CD4-positive, alpha-beta T cell treated with Interleukin-15 for 4 hours (primary cell): ENCODE data around the gene UBXN4.
"Not testable (repeated sequence)": the region's sequence is repeated elsewhere in the genome, so short reads cannot be mapped to it uniquely, and the experiment has no call there.

Source experiments
- DNase-seq: peaks from one replicate; pipeline ENCODE4 v3.0.0-alpha.2; 2020; ENCODE audit warnings: low spot score

UBXN4 gene

DNA sequence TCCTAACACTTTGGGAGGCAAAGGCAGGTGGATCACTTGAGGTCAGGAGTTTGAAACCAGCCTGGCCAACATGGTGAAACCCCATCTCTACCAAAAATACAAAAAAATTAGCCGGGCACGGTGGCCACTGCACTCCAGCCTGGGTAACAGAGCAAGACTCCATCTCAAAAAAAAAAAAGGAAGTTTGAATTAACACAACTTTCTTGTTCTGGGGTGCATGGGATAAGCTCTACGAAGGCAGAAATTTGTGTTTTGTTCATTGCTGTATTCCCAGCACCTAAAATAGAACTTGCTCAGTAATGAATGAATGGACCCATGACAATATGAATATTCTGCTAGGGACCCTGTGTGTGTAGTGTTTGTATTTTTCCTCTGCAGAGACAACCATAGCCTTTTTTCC lies 66.2 kb downstream of the UBXN4 start:
- DNase-seq: not testable (repeated sequence)

DNA sequence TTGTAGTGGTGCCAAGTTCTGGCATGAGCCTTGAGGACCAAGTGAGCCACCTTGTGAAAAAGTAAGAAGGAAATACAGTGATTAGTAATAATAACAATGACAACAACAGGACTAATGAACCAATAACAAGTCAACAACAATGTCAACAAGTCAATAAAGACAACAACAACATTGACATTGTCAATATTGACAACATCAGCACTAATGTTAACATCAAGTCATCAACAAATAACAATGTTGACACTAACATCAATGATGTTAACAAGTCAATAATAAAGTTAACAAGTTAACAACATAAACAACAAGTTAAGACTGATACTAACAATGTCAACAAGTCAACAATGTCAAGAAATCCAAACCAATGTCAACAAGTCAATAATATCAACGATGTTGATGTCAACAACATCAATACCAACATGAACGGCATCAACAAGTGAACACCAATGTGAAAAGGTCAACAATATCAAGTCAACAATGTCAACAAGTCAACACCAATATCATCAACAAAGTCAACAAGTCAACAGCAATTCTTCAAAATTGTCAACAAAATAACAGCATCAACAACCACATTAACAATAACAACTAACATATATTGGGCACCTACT lies 71.4 kb downstream of the UBXN4 start:
- no peak for DNase-seq

DNA sequence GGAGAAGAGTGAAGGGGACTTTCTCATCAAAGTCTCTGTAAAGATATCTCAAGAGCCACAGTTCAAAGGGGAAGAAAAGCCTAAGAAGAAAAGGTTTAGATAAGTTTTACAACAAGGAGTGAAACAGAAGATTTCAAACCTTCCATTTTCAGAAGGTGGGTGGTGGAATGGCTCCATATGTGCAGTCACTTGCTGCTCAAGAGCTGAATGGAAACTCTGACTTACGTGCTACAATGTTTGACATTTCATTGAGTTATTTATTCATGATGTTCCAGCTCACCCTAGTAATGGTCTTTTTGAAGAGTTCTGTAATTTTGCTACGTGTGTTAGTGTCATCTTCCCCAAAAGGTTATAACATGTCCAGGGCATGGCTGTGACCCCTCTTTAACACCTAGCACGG lies 73.6 kb downstream of the UBXN4 start:
- no peak for DNase-seq

DNA sequence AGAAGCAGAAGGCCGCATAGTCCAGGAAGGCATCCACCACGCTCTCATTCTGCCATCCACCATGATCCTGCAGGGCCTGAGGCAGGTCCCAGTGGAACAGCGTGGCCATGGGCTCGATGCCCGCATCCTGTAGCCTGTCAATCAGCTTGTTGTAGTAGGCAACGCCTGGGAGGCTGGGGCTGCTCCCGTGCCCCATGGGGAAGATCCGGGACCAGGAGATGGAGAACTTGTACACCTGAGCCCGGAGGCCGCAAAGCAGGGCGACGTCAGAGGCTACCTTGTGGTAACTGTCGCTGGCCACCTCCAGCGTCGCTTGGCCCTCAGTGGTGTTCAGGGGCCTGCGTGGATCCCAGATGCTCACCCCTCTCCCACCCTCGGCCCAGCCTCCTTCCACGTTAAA lies 75.8 kb downstream of the UBXN4 start:
- no peak for DNase-seq

DNA sequence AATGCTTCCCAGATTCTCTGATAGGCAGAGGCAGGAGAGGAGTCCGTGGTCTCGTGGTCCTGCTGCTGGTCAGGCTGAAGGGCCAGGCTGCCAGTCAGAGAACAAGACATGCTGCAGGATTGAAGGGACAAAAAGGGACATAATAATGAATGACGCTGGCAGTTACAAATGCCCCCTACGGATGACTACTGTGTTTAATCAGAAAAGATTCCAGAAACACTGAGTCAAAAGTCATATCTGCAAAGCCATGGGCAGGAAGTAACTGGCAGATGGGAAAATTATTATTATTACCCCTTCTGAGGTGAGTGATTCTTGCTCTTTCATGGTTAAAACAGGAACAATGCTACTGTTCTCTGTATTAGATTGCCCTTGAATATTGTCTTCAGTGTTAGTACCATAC lies 76.3 kb downstream of the UBXN4 start:
- no peak for DNase-seq

DNA sequence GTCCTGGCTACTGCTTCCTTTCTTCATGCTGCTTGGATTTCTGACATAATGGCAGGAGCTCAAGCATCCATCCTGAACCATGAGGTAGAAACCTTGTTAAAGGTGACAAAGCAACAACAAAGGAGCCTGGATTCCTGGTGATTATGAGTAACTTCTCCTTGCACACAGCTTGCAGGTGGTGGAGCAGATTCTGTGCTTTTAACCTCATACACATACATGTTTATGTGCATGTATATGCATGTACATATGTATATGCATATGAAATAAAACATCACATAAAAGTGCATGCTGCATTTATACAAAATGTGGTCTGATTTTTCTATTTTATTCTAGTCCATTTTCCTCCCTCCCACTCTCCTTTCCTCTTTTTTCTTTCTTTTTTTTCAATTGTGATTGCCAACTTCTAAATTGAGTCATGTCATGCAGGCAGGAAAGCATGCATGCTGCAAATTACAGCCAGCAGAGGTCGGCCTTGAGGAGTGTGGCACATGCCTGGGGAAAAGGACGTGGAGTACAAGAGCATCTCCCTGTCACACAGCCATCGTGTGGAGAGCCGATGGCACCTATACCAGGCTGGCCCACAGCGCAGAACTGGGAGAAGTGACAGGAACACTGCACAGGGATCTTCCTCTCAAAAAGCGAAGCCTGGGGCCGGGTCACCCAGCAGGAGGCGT lies 77.4 kb downstream of the UBXN4 start:
- peak; percentile 5 for DNase-seq

DNA sequence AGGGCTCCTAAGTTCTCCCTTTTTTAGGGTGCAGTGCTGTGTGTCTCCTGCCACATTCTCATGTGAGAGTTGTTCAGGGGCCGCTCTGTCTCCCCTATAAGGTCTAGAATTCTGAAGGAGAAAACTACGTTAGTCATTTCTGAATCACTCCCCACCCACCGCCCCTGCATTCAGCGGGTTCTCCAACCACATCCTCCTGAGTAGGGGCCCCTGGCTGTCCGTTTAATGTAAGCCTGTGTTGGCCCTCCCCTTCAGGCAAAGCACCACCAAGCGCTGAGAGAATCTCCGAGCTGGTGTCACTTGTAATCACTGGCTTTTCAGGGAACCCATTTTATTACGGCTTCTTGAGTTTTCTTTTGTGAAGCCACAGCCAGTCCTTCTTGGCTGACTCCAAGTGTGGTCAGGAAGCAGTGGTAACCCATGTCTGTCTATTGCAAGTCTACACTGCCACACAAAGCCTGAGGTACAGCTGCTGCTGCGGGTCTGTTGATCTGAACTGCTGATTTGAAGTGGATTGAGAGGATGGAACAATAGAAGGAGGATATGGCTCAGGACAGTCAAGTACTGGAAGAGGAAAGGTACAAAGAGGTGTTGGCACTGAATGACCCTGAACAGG lies 78.5 kb downstream of the UBXN4 start:
- DNase-seq: peak; percentile 60

DNA sequence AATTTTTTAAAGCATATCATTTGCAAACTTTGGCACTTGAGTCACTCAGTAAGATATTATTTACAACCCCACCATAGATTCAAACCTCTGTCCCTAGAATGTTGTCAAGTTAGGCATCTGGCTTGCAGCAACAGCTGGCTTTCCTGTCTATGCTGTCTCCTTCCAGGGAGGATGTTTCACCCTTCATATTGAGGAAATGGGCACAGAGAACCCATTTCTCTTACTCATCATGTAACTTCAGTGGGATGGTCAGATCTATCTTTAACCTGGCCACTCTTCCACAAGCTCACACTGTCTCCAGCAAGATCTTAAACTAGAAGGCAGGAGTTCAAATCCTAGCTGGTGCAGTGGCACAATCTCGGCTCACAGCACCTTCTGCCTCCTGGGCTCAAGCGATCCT lies 79.5 kb downstream of the UBXN4 start:
- no peak for DNase-seq

DNA sequence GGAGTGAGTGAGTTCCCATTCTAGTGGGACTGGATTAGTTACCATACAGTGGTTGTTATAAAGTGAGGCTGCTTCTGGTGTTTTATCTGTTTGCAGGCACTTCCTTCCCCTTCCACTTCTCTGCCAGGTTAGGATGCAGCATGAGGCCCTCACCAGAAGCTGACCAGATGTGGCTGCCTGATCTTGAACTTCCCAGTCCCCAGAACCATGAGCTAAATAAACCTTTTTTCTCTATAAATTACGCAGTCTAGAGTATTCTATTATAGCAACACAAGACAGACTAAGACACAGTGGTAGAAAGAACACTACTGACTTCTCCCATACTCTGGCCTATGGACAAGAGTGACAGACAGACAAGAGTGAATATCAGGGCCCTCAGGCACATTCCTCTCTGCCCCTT lies 81.2 kb downstream of the UBXN4 start:
- DNase-seq: no peak

DNA sequence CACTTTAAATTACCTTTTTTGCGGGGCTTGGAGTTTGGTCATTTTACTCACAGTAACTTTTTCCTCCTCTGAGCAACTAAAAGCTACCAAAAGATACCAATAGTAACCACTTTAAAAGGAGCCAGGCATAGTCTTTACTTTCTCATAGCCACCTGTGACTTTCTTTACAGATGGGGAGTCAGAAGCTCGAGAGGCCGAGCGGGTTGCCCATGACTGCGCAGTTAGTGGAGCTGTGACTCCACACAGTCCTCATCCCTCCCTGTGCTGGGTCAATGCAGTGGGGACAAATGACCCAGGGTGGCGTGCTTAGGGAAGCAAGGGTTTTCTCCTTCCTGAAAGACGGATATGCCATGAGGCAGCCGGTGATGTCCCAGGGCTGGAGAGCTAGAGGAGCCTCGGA lies 83.5 kb downstream of the UBXN4 start:
- DNase-seq: no peak

DNA sequence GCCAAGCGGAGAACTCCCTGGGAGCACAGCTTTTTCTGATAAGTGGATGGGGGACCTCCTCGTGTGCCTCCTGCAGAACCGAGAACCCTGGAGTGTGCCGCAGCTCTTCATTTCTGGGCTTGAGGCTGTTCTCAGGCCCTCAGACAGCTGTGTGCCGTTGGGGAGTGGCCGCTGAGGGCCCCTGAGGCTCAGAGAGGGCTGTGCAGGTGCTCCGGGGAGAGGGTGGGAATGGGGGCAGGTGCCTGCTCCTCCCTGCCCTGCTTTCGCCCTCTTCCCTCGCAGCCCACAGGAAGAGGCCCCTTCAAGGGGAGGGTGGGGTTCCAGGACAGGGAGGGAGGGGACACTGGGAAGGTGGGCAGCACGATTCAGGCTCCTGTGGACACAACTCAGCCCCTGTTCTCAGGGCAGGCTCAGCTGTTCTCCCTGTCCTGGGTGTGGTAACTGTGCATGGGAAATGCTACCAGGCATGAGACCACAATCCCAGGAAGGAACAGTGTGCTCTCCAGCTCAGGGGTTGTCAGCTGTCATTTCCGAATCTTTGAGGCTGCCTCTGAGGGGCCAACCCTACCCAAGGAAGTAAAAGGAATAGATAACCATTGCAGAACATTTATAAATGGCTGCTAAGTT lies 84.0 kb downstream of the UBXN4 start:
- DNase-seq: no peak

DNA sequence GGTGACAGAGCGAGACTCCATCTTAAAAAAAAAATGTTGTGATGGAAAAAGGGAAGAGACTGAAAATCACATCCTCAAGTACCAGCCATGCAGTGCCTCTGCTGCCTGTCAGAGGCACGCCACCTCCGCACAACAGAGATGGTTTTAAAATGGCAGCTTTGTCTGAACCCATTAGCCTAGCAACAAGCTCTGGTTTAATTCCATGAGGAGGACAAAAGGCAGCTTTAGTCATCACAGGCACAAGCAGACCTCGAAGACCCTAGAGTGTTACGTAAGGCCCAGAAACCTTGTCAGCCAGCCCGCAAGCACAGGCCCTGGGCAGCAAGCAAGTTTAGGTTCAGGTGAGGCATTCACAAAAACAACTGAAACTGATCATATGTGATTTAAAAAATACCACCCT lies 84.9 kb downstream of the UBXN4 start:
- DNase-seq: no peak

DNA sequence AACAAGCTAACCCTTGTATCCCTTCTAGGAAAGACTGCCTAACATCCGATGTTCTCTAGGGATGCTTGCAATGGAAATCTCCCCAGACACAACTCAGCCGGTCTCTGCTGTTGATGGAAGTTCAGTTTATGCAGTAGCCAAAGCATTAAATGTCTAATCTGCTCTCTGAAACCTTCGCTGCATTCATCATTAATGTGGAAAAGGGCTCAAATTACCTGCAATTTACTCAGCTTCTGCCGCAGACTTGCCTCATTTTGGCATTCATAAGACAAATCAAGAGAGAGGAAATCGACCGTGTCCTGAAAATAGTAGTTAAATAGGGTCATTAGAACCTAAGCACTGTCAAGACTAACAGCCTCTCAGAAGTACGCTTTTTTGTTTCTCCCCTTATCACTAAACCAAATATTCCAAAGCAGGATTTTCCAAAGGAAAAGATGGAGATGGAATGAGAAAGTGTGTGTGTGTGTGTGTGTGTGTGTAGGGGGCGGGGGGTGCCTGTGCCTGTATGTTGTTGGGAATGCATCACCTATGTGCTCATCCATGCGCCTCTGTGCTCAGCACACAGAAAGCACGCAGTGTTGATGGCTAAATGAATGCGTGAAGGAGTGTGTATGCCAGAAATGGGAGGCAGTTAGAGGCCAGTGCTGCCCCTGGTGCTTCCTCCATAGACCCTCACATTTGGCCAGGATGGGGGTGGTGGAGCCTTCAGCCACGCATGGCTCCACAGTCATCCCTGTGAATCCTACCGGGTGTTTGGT lies 87.9 kb downstream of the UBXN4 start:
- DNase-seq: no peak

DNA sequence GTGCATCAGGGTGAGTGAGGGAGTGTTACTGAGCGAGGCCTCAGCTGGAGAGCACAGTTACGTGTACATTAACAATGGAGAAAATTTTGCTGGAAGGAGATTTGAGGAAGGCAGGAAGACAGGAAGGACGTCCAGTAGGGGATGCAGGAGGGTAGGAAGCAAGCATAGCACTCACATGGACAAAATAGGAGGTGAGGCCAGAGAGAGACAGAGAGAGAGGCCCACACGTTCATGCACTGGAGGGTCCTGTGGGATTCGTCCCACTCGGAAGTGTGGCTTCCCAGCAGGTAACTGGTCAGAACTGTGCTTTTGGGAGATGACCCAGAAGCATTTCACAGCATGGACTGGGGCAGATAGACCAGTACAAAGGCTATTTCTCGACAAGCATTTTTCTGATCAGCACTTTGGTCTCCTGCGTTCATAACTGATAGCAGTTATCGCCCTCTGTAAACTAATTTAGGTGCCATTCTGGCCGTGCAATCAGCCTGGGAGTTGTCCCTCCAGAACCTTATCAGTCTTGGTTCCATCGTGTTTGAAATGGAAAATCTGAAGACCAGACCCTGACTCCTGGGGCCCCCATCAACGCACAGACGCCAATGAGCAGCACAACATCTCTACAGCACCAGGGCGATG lies 89.6 kb downstream of the UBXN4 start:
- DNase-seq: no peak

DNA sequence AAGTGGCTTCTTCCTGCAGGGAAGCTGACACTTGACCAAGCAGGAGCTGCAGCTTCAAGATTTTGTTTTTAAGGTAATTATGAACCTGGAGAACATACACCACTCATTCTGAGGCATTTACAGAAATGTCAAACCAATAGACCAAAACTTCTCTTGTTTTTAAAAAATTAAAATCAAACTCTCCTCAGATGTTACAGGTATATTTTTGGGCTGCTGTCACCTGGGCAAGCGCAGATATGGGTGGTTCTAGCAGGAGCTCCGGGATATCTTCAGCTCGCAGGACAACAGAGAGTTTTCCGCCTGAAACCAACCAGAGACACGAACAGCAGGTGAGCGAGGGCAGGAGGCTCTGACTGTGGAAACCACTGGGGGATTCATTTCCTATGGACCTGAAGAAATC lies 91.2 kb downstream of the UBXN4 start:
- no peak for DNase-seq
